CD4-positive, alpha-beta T cell treated with Interleukin-6 at 100 ng/mL for 8 hours (primary cell): Measurements from ENCODE around the gene COQ10A.

Experiments used
- DNase-seq: peaks from one replicate; pipeline ENCODE4 v3.0.0-alpha.2; 2020; ENCODE audit warnings: mixed read lengths, low spot score

COQ10A gene

DNA sequence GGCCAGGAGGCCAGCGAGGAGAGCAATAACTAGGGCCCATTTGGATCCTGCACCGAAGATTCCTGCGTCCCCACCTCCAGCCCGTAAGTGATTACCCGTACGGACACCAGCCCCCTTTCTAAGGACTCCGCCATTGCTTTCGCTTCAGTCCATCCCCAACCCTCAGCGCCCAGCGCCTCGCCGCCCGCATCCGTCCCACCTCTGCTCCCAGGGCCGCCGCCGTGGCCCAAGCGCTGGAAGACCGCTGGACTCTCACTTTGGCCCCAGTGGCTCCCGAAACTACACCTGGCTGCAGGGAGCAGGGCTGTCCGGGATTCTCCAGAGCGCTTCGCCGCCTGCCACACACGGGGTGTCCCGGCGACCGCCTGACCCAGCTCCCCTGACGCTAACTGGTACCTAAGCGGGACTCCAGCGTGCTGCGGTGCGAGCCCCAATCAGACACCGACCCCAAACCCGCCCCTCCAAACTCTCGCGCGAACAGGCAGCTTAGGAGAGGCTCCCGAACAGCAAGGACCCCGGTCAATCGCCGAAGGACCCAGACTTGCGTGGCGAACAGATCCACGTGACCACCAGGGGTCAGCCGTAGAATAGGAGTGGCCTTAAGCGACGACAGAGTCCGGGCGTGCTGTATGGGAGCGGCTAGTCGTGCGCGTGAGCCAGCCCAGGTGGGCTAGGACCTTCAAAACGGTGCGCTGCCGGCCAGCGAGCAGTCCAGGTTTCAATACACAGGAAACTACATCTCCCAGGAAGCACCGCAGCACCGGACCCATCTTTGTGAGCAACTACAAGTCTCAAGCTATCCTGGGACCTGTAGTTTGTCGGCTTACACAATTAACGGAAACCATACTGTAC is 49.1 kb downstream of the COQ10A start, which contains the start of gene CNPY2:
Gene CNPY2, minus strand, starts transcription at position 367 of the 852 bp plus-strand sequence. CDS start 771 bp downstream, outside the sequence.
- peak; percentile 92 for DNase-seq

DNA sequence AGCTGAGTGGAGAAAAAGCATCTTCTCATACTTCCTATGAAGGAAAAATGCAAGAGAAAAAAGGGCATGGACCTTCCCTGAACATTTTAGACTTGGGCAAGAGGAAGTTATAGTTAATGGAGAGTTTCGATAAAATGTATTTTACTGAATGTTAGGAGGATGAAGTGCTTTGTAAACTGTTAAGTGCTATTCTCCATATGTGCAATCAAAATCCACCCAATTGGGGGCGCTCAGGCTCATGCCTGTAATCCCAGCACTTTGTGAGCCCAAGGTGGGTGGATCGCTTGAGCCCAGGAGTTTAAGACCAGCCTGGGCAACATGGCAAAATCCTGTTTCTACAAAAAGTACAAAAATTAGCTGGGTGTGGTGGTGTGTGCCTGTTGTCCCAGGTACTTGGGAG is 50.9 kb downstream of the COQ10A start:
- DNase-seq = no peak
